Measurements from ENCODE around the gene LETMD1. TPM values are rescaled to one million over a fixed set of nuclear protein-coding genes. Genes with fewer than 3 reads are reported as not detected.

LETMD1 gene
- total RNA-seq, 1 donor: 56.1 TPM

- Histone ChIP-seq H3K4me3 (ENCODE audit: insufficient read depth, low read length) (no peak overlapping the region), H3K79me2 (ENCODE audit: insufficient read depth, low read length) (peaks cover 26% of the 10 kb centered on the region), H3K4me1 (ENCODE audit: insufficient read depth, low read length) (peaks cover 15% of the 10 kb centered on the region), H3K27ac (ENCODE audit: low read depth, low read length) (no peak overlapping the region), H3K4me2 (ENCODE audit: insufficient read depth, low read length) (no peak overlapping the region), H3K9me3 (ENCODE audit: low read depth, low read length) (no peaks in the 10 kb centered on the region), H3K36me3 (ENCODE audit: insufficient read depth, low read length) (peaks cover 50% of the 10 kb centered on the region), H3K27me3 (ENCODE audit: insufficient read depth, low read length) (no peaks in the 10 kb centered on the region), H2AFZ (ENCODE audit: low read length) (no peak overlapping the region), H4K20me1 (ENCODE audit: insufficient read depth, low read length) (no peaks in the 10 kb centered on the region)
- TF ChIP-seq CTCF (IDR thresholded peaks at IDR 0.05; ENCODE audit: extremely low read depth, low read depth, low read length): no peak
- no peak for DNase-seq (ENCODE audit: insufficient read length, low spot score, missing footprints)
Observed at GRCh38 chr12:51004504-51004903, 43.6 kb upstream of the LETMD1 start.

GRCh38 chr12:51005030-51005429 lies 43.1 kb upstream of the LETMD1 start:
- Histone ChIP-seq H3K27me3 (ENCODE audit: insufficient read depth, low read length) (no peaks in the 10 kb centered on the region), H3K79me2 (ENCODE audit: insufficient read depth, low read length) (peaks cover 31% of the 10 kb centered on the region), H3K4me2 (ENCODE audit: insufficient read depth, low read length) (no peak overlapping the region), H3K4me1 (ENCODE audit: insufficient read depth, low read length) (peaks cover 16% of the 10 kb centered on the region), H3K4me3 (ENCODE audit: insufficient read depth, low read length) (no peak overlapping the region), H4K20me1 (ENCODE audit: insufficient read depth, low read length) (no peaks in the 10 kb centered on the region), H2AFZ (ENCODE audit: low read length) (no peak overlapping the region), H3K36me3 (ENCODE audit: insufficient read depth, low read length) (peaks cover 48% of the 10 kb centered on the region), H3K27ac (ENCODE audit: low read depth, low read length) (no peak overlapping the region), H3K9me3 (ENCODE audit: low read depth, low read length) (no peaks in the 10 kb centered on the region)
- no peak for DNase-seq (ENCODE audit: insufficient read length, low spot score, missing footprints)
- TF ChIP-seq CTCF (IDR thresholded peaks at IDR 0.05; ENCODE audit: extremely low read depth, low read depth, low read length): no peak

GRCh38 chr12:51005671-51006070 lies 42.5 kb upstream of the LETMD1 start:
- DNase-seq (ENCODE audit: insufficient read length, low spot score, missing footprints): no peak
- Histone ChIP-seq H3K4me3 (ENCODE audit: insufficient read depth, low read length) (no peak overlapping the region), H3K9me3 (ENCODE audit: low read depth, low read length) (no peaks in the 10 kb centered on the region), H3K79me2 (ENCODE audit: insufficient read depth, low read length) (peaks cover 37% of the 10 kb centered on the region), H3K27me3 (ENCODE audit: insufficient read depth, low read length) (no peaks in the 10 kb centered on the region), H3K4me2 (ENCODE audit: insufficient read depth, low read length) (no peak overlapping the region), H2AFZ (ENCODE audit: low read length) (no peak overlapping the region), H3K4me1 (ENCODE audit: insufficient read depth, low read length) (peaks cover 10% of the 10 kb centered on the region), H3K36me3 (ENCODE audit: insufficient read depth, low read length) (peaks cover 42% of the 10 kb centered on the region), H4K20me1 (ENCODE audit: insufficient read depth, low read length) (no peaks in the 10 kb centered on the region), H3K27ac (ENCODE audit: low read depth, low read length) (no peak overlapping the region)
- TF ChIP-seq CTCF (IDR thresholded peaks at IDR 0.05; ENCODE audit: extremely low read depth, low read depth, low read length): no peak

- peak overlapping the region; percentile 57 for H2AFZ ChIP-seq (ENCODE audit: low read length)
- no peaks in the 10 kb centered on the region for H3K27me3 ChIP-seq (ENCODE audit: insufficient read depth, low read length)
- peak overlapping the region; percentile 15 for H3K4me3 ChIP-seq (ENCODE audit: insufficient read depth, low read length)
- H3K4me2 ChIP-seq (ENCODE audit: insufficient read depth, low read length): peak overlapping the region; percentile 64
- peak; percentile 39 for DNase-seq (ENCODE audit: insufficient read length, low spot score, missing footprints)
- H3K36me3 ChIP-seq (ENCODE audit: insufficient read depth, low read length): peaks cover 40% of the 10 kb centered on the region
- H3K79me2 ChIP-seq (ENCODE audit: insufficient read depth, low read length): peaks cover 62% of the 10 kb centered on the region
- H3K9me3 ChIP-seq (ENCODE audit: low read depth, low read length): no peaks in the 10 kb centered on the region
- peaks cover 10% of the 10 kb centered on the region for H3K4me1 ChIP-seq (ENCODE audit: insufficient read depth, low read length)
- H3K27ac ChIP-seq (ENCODE audit: low read depth, low read length): peak overlapping the region; percentile 71
- TF ChIP-seq CTCF (IDR thresholded peaks at IDR 0.05; ENCODE audit: extremely low read depth, low read depth, low read length): no peak
- H4K20me1 ChIP-seq (ENCODE audit: insufficient read depth, low read length): peaks cover 7% of the 10 kb centered on the region
Observed at GRCh38 chr12:51008329-51009055, 39.6 kb upstream of the LETMD1 start.

Measured in osteoblast (primary cell).